ENCODE results near the gene ZNF506. TPM values are rescaled to one million over a fixed set of nuclear protein-coding genes. Genes with fewer than 3 reads are reported as not detected.

Gene ZNF506
- total and polyA plus RNA-seq, 2 experiments from 2014 or later: 9.3 to 49.9 TPM

GRCh38 chr19:19752760-19753403 lies 68.7 kb downstream of the ZNF506 start:
- H3K27me3 ChIP-seq: no peaks in the 10 kb centered on the region
- no peaks in the 10 kb centered on the region for H3K4me1 ChIP-seq (ENCODE audit: low read depth)
- no peak for DNase-seq (ENCODE audit: low read depth in 1 of 2, low spot score in 1 of 2)
- no peak overlapping the region for H3K4me3 ChIP-seq
- no peaks in the 10 kb centered on the region for H3K36me3 ChIP-seq
- no peak for TF ChIP-seq CTCF (IDR thresholded peaks at IDR 0.05; ENCODE audit: low read depth, low read length)
- no peak overlapping the region for H3K27ac ChIP-seq
- H3K9me3 ChIP-seq (ENCODE audit: low read depth): no peaks in the 10 kb centered on the region

- Histone ChIP-seq H3K9me3 (ENCODE audit: low read depth) (no peaks in the 10 kb centered on the region), H3K27me3 (no peaks in the 10 kb centered on the region), H3K36me3 (no peaks in the 10 kb centered on the region), H3K4me1 (ENCODE audit: low read depth) (no peaks in the 10 kb centered on the region), H3K27ac (no peak overlapping the region), H3K4me3 (no peak overlapping the region)
- no peak for DNase-seq (ENCODE audit: low read depth in 1 of 2, low spot score in 1 of 2)
- no peak for TF ChIP-seq CTCF (IDR thresholded peaks at IDR 0.05; ENCODE audit: low read depth, low read length)
These were observed 69.7 kb downstream of the ZNF506 start for GRCh38 chr19:19751846-19752245.

GRCh38 chr19:19750842-19751790 lies 70.4 kb downstream of the ZNF506 start:
- H3K36me3 ChIP-seq: no peaks in the 10 kb centered on the region
- H3K9me3 ChIP-seq (ENCODE audit: low read depth): no peaks in the 10 kb centered on the region
- no peak overlapping the region for H3K27ac ChIP-seq
- DNase-seq (ENCODE audit: low read depth in 1 of 2, low spot score in 1 of 2): no peak
- no peak for TF ChIP-seq CTCF (IDR thresholded peaks at IDR 0.05; ENCODE audit: low read depth, low read length)
- H3K4me1 ChIP-seq (ENCODE audit: low read depth): no peaks in the 10 kb centered on the region
- no peak overlapping the region for H3K4me3 ChIP-seq
- no peaks in the 10 kb centered on the region for H3K27me3 ChIP-seq

GRCh38 chr19:19749908-19750841 lies 71.4 kb downstream of the ZNF506 start:
- H3K27me3 ChIP-seq: no peaks in the 10 kb centered on the region
- no peak overlapping the region for H3K27ac ChIP-seq
- no peaks in the 10 kb centered on the region for H3K9me3 ChIP-seq (ENCODE audit: low read depth)
- H3K4me3 ChIP-seq: no peak overlapping the region
- no peak for DNase-seq (ENCODE audit: low read depth in 1 of 2, low spot score in 1 of 2)
- H3K4me1 ChIP-seq (ENCODE audit: low read depth): no peaks in the 10 kb centered on the region
- no peaks in the 10 kb centered on the region for H3K36me3 ChIP-seq
- no peak for TF ChIP-seq CTCF (IDR thresholded peaks at IDR 0.05; ENCODE audit: low read depth, low read length)
